IPS DF 19.7 (cell line): ENCODE data around the gene HDAC9.

Source experiments
- DNase-seq: peaks from one replicate; pipeline ENCODE4 v3.0.0-alpha.2; 2013; ENCODE audit warnings: low read depth, low spot score

The HDAC9 gene

GRCh38 chr7:18521945-18522566 lies 26.5 kb downstream of the HDAC9 start:
- no peak for DNase-seq

- DNase-seq = no peak
Measured at GRCh38 chr7:18524248-18524647, 28.7 kb downstream of the HDAC9 start.

- no peak for DNase-seq
Measured at GRCh38 chr7:18526368-18526878, 30.9 kb downstream of the HDAC9 start.

GRCh38 chr7:18529239-18529638 lies 33.7 kb downstream of the HDAC9 start:
- DNase-seq = no peak

- DNase-seq = no peak
Measured at GRCh38 chr7:18530224-18531179, 35.0 kb downstream of the HDAC9 start.

GRCh38 chr7:18531539-18531938 lies 36.0 kb downstream of the HDAC9 start:
- no peak for DNase-seq

- DNase-seq = no peak
Measured at GRCh38 chr7:18532813-18533212, 37.3 kb downstream of the HDAC9 start.

- no peak for DNase-seq
Measured at GRCh38 chr7:18534481-18534880, 38.9 kb downstream of the HDAC9 start.

- DNase-seq = peak; percentile 9
Measured at GRCh38 chr7:18535810-18536415, 40.4 kb downstream of the HDAC9 start.

GRCh38 chr7:18536486-18536885 lies 40.9 kb downstream of the HDAC9 start:
- DNase-seq = no peak

GRCh38 chr7:18538554-18539250 lies 43.2 kb downstream of the HDAC9 start:
- no peak for DNase-seq

GRCh38 chr7:18540396-18540795 lies 44.8 kb downstream of the HDAC9 start:
- DNase-seq = no peak

- no peak for DNase-seq
Measured at GRCh38 chr7:18541181-18541870, 45.8 kb downstream of the HDAC9 start.

- DNase-seq = no peak
Measured at GRCh38 chr7:18541871-18542212, 46.3 kb downstream of the HDAC9 start.

GRCh38 chr7:18546576-18546975 lies 51.0 kb downstream of the HDAC9 start:
- DNase-seq = no peak

- no peak for DNase-seq
Measured at GRCh38 chr7:18547509-18548187, 52.1 kb downstream of the HDAC9 start.

- DNase-seq = no peak
Measured at GRCh38 chr7:18548534-18548933, 53.0 kb downstream of the HDAC9 start.

GRCh38 chr7:18550574-18550973 lies 55.0 kb downstream of the HDAC9 start:
- no peak for DNase-seq

- DNase-seq = no peak
Measured at GRCh38 chr7:18552316-18552916, 56.9 kb downstream of the HDAC9 start.

- no peak for DNase-seq
Measured at GRCh38 chr7:18552943-18553604, 57.5 kb downstream of the HDAC9 start.
